Nephron (organoid): Measurements from ENCODE around the gene ELL2.

Experiments
- H3K27ac Mint-ChIP-seq, 3 experiments: 2 replicates each; pipeline ENCODE4 v1.8.0; 2020; ENCODE audit warnings: mixed read lengths in 3 of 3, mild to moderate bottlenecking in 2 of 3, moderate library complexity in 1 of 3
- H3K27me3 Mint-ChIP-seq: 2 replicates; pipeline ENCODE4 v1.8.0; 2021; ENCODE audit warnings: low read depth, mild to moderate bottlenecking, moderate library complexity, mixed read lengths
- H3K36me3 Mint-ChIP-seq: 2 replicates; pipeline ENCODE4 v1.8.0; 2020; ENCODE audit warnings: low read depth, mixed read lengths
- H3K4me1 Mint-ChIP-seq: 2 replicates; pipeline ENCODE4 v1.8.0; 2020; ENCODE audit warnings: mixed read lengths
- H3K4me3 Mint-ChIP-seq, 3 experiments: 2 replicates each; pipeline ENCODE4 v1.8.0; 2020; ENCODE audit warnings: mild to moderate bottlenecking in 3 of 3, mixed read lengths in 3 of 3, moderate library complexity in 2 of 3
- H3K9me3 Mint-ChIP-seq: 2 replicates; pipeline ENCODE4 v1.8.0; 2020; ENCODE audit warnings: mixed read lengths
- CTCF ChIP-seq, 3 experiments: fragments of 200-600 bp; sonication (generic); IDR thresholded peaks; one replicate each; pipeline ENCODE4 v1.5.0; 2021; ENCODE audit warnings: antibody characterized with exemption in 3 of 3; ENCODE audit not compliant: unreplicated experiment in 3 of 3

ELL2 gene

GRCh38 chr5:95864456-95864855, 97.2 kb downstream of the ELL2 start:
- Mint-ChIP-seq H3K27me3 (peaks cover 14% of the 10 kb centered on the region), H3K9me3 (no peaks in the 10 kb centered on the region), H3K36me3 (no peaks in the 10 kb centered on the region), H3K27ac (no peak overlapping the region), H3K4me1 (peaks cover 23% of the 10 kb centered on the region), H3K4me3 (no peak overlapping the region)
- no peak for TF ChIP-seq CTCF (IDR thresholded peaks at IDR 0.05; ENCODE audit: unreplicated experiment in 3 of 3)

- TF ChIP-seq CTCF (IDR thresholded peaks at IDR 0.05; ENCODE audit: unreplicated experiment in 3 of 3) = no peak
- Mint-ChIP-seq H3K27me3 (peaks cover 24% of the 10 kb centered on the region), H3K9me3 (no peaks in the 10 kb centered on the region), H3K27ac (no peak overlapping the region), H3K4me1 (peaks cover 29% of the 10 kb centered on the region), H3K4me3 (no peak overlapping the region), H3K36me3 (no peaks in the 10 kb centered on the region)
Measured at GRCh38 chr5:95863383-95863757, 98.3 kb downstream of the ELL2 start.

- H3K4me1 Mint-ChIP-seq = peaks cover 30% of the 10 kb centered on the region
- TF ChIP-seq CTCF (IDR thresholded peaks at IDR 0.05; ENCODE audit: unreplicated experiment in 3 of 3) = no peak
- no peaks in the 10 kb centered on the region for H3K36me3 Mint-ChIP-seq
- H3K27ac Mint-ChIP-seq = peak overlapping the region in 1 of 3 experiments; percentile 1
- no peaks in the 10 kb centered on the region for H3K9me3 Mint-ChIP-seq
- H3K27me3 Mint-ChIP-seq = peaks cover 28% of the 10 kb centered on the region
- H3K4me3 Mint-ChIP-seq = no peak overlapping the region
Measured at GRCh38 chr5:95862671-95863382, 98.8 kb downstream of the ELL2 start.

- peak overlapping the region in 1 of 3 experiments; percentile 1 for H3K4me3 Mint-ChIP-seq
- H3K36me3 Mint-ChIP-seq = no peaks in the 10 kb centered on the region
- H3K27me3 Mint-ChIP-seq = peaks cover 28% of the 10 kb centered on the region
- no peaks in the 10 kb centered on the region for H3K9me3 Mint-ChIP-seq
- peak overlapping the region in 1 of 3 experiments; percentile 74 for H3K27ac Mint-ChIP-seq
- peaks cover 30% of the 10 kb centered on the region for H3K4me1 Mint-ChIP-seq
- no peak for TF ChIP-seq CTCF (IDR thresholded peaks at IDR 0.05; ENCODE audit: unreplicated experiment in 3 of 3)
Measured at GRCh38 chr5:95861864-95862561, 99.6 kb downstream of the ELL2 start.

GRCh38 chr5:95861221-95861863, 100.3 kb downstream of the ELL2 start:
- Mint-ChIP-seq H3K9me3 (no peaks in the 10 kb centered on the region), H3K27me3 (peaks cover 28% of the 10 kb centered on the region), H3K36me3 (no peaks in the 10 kb centered on the region), H3K4me3 (peak overlapping the region in 1 of 3 experiments; percentile 11), H3K27ac (peak overlapping the region in 2 of 3 experiments; percentile 14 to 74), H3K4me1 (peaks cover 30% of the 10 kb centered on the region)
- no peak for TF ChIP-seq CTCF (IDR thresholded peaks at IDR 0.05; ENCODE audit: unreplicated experiment in 3 of 3)
